GM12872 (cell line): ENCODE results near the gene SAMD14.
A peak's percentile ranks its signal among the peaks of the same experiment; 100 is the strongest.

Source experiments
- CTCF ChIP-seq: IDR thresholded peaks from 3 replicates; pipeline ENCODE4 v1.5.1; 2011; ENCODE audit warnings: low read depth, mild to moderate bottlenecking, low read length, moderate library complexity; ENCODE audit not compliant: insufficient read depth

SAMD14 gene

DNA sequence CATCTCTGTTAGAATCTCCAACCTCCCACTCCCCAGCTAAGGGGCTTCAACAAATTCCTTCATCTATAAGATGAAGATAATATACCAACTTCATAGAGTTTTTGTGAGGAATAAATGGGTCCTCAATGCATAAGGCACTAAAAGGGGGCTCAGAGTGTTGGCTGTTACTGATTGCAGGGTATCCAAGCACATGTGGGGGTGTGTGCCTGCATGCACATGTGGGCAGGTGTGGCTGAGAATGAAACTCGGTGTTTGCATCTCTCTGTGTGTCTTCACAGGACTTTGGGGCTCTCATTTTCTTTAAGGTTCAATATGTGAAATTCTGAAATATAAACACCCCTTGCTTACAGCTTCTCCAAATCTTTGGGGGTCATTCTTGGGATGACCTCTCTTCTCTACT is 24.6 kb upstream of the SAMD14 start:
- no peak for TF ChIP-seq CTCF

DNA sequence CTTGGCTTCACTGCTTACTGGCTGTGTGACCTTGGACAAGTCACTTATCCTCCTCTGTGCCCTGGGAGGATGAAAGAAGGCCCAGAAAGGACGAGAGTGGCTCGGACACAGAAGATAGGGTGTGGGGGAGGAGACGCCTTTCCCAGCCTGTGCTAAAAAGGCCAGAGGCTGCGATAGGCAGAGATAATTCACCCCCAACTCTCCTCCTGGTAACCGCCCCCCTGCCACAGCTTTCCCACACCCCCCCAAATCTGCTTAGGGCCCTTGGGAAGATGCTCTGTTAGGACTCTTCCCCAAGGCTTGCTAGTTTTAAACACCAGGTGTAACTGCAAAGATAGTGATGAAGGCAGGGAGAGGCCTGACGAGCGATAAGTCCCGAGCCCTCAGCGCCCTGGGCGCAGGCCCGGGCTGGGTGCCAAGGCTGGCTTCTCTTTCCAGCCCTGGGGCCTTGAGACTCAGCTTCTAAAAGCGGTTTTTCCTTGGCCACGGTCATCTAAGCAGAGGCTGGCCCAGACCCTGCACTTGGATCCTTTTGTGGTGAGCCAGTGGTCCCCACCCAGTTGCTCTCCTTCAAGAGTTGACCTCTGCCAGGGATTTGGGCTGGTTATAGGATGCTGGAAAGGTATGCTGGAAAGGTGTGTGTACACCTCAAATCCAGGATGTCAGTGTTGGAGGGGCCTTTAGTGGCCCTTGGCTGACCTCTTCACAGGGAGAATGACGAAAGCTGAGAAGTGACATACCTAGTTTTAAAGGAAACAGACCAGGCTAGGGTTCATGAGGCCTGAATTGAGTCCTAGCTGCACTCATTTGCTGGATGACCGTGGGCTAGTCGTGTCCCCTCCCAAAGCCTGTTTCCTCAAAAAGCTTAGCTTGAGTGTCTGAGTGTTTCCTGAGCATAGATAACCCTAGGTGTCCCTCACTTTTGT is 24.0 kb upstream of the SAMD14 start:
- TF ChIP-seq CTCF = no peak

GRCh38 chr17:50152736-50153135 is 22.8 kb upstream of the SAMD14 start:
- TF ChIP-seq CTCF = no peak

GRCh38 chr17:50151937-50152547 is 22.1 kb upstream of the SAMD14 start:
- no peak for TF ChIP-seq CTCF

- peak; percentile 74 for TF ChIP-seq CTCF
Observed at GRCh38 chr17:50151041-50151936, 21.3 kb upstream of the SAMD14 start.

DNA sequence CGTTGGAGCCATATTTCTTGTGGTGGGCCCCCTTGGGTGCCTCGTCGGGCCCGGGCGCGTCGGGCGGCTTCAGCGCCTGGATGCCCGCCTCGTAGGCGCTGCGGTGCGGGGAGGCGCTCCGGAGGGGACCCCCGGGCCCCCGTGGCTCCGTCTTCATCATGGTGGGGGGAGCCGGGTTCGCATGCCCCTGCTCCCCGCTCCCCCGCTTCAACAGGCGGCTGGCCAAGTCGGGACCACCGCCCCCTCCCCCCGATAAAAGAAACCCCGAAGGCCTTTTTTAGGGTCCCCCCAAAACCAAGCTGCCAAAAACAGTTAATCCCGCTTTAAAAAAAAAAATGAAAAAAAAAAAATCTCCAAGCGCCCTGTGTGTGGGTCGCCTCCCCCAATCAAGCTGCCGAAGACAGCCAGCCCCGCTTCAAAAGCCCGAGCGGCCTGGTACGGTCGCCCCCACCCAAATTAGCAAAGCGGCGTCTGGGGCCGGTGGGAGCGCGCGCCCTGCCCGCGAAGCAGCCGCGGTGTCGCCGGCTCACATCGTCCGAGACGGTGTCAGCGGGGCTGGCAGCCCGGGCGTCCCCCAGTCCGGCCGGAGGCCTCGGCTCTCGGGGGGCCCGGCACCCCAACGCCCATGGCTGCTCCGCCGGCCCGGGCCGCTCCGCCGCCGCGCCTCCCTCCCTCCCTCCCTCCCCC is 20.5 kb upstream of the SAMD14 start, which contains the start of gene PPP1R9B:
Gene PPP1R9B (minus strand): TSS at position 324 of the 687 bp plus-strand sequence. CDS start 164 bp downstream, at position 160.
- TF ChIP-seq CTCF = no peak
